GM21447 (cell line): ENCODE results near the gene PROSER2.

Experiments used
- ATAC-seq: cut with Tn5 transposase; IDR thresholded peaks from one replicate; pipeline ENCODE4 v1.9.1; 2021; ENCODE audit not compliant: unreplicated experiment

PROSER2 gene

DNA sequence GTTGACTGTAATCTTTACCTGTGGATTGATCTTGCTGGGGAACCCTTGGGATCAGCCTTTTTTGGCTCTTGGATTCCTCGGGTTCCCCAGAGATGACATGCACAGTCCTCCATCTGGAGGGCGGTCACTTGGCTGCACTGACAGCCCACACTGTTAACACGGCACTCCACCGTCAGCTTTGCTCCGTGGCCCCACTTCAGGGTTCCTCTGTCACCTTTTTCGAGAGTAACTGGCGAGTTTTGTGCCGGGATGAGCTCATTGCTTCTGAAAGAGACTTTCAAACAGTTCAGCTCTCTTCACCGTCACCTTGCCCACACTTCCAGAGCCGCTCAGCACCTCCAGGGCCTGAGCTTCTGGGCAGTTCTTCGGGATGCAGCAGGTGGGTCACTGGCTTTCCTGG lies 42.4 kb downstream of the PROSER2 start:
- no peak for ATAC-seq

DNA sequence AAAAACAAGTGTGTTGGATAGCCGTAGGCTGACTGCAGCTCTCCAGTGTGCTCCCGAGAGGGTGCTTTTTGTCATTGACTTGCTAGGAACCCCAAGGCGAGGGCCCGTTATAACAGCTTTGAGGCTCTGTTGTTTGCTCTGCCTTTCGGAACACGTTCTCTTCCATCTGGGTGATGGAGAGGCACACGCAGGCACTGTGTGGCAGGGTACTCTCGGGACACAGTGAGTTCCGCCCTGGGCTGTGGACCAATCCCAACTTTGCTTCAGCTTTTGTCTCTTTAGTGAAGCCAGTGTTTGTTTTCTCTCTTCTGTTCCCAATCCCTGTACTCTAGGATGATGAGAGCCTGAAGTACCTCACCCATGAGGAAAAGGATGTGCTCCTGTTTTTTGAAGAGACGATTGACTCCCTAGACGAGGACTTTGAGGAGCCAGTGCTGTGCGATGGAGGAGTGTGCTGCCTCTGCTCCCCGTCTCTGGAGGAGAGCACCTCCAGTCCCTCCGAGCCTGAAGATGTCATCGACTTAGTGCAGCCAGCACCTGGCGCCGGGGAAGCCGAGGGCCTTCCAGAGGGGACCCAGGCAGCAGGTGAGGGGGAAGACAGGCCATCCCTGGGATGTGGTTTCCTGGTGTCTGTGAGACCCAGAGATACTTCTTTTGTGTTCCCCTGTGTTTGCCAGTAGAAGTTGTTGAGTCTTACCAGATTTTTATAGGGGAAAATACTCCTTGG lies 43.2 kb downstream of the PROSER2 start:
- no peak for ATAC-seq

GRCh38 chr10:11869219-11869618 lies 46.1 kb downstream of the PROSER2 start:
- no peak for ATAC-seq

DNA sequence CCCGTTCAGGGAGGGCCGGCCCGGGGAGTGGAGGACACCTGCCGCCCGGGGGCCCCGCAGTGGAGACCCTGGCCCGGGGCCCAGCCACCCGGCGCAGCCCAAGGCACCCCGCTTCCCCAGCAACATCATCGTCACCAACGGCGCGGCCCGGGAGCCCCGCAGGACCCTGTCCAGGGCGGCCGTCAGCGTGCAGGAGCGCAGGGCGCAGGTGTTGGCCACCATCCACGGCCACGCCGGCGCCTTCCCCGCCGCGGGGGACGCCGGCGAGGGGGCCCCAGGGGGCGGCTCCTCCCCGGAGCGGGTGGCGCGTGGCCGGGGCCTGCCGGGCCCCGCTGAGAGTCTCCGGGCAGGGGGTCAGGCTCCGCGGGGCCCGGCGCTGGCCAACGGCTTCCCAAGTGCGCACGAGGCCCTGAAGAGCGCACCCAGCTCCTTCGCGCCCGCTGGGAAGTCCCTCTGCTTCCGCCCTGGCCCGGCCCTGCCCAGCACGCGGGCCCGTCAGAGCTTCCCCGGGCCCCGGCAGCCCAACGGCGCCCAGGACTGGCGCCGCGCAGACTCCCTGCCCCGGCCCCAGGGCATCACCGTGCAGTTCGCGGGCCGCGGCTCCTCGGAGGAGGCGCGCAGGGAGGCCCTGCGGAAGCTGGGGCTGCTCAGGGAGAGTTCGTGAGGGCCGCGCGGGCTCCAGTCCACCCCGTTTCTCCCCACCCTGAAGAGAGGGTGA lies 46.7 kb downstream of the PROSER2 start:
- ATAC-seq, result no peak

DNA sequence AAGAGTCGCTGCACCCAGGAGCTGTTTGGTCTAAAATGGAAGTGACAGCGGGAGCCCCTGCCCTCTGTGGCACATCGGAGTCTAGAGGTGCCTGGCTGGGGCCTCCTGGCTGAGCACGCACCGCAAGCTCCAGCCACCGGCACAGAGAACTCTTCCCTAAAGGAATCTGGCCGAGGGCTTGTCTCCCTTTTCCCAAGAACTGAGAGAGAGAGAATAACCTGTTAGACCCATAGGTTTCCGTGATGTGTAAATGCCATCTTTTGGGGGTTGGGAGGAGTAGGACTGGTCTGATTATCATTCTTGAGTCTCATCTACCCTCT lies 47.3 kb downstream of the PROSER2 start:
- no peak for ATAC-seq

GRCh38 chr10:11870900-11871400 lies 47.8 kb downstream of the PROSER2 start:
- no peak for ATAC-seq

DNA sequence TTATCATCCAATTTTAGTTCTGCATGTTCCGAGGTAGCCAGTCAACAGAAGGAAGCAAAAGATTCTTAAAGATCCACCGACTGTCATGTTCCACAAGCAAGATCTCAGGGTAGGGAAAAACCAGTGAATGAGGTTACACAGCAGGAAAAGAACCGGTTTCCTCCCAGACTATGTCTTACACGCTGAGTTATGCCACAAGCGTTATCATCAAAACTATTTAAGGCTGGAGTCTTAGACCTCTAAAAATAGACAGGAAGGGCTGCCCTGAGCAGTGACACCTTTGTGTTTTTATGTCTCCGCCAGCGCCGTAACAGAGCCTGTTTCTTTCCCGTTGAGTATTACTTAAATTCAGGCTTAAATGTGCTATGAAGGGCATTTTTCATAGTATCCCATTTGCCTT lies 48.3 kb downstream of the PROSER2 start:
- no peak for ATAC-seq

DNA sequence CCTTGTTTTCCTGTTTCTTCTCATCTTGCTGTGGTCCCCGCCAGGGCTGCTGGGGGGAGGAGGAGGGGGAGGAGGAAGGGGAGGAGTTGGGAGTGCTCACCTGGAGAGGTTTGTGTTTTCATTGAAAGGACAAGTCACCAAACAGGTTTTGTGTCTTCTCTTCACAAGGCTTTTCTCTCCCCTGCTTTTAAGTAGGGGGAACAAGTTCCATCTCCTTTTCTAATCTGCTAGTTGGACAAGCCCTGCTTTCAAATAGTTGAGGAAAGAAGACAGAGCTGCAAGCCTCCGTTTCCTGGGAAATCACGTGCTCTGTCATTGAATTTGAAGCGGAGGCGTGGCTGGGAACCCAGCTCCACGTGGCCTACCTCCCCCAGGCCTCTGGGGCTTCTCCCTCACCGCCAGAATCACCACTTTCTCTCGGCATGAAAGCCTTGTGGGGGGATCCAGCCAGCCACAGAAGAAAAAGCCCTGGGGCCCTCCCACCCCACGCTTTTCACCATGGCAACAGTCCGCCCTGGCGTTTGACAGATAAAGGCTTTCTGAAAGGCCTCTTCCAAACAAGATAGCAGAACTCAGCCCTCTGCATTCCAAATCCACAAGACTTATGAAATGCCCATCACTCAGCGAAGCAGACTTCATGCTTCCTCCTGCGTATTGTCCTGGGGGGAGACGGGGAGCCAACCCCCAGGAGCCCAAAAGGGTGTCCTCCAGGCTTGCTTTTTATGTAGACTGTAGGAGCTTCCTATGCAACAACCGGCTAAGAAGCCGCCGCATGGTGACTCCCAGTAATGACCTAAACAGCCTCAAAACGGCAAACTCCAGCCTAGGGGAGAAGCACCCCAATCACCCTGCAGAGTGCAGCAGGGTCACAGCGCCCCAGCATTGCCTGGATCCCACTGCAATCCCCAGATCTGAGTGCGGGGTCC lies 51.7 kb downstream of the PROSER2 start:
- no peak for ATAC-seq

DNA sequence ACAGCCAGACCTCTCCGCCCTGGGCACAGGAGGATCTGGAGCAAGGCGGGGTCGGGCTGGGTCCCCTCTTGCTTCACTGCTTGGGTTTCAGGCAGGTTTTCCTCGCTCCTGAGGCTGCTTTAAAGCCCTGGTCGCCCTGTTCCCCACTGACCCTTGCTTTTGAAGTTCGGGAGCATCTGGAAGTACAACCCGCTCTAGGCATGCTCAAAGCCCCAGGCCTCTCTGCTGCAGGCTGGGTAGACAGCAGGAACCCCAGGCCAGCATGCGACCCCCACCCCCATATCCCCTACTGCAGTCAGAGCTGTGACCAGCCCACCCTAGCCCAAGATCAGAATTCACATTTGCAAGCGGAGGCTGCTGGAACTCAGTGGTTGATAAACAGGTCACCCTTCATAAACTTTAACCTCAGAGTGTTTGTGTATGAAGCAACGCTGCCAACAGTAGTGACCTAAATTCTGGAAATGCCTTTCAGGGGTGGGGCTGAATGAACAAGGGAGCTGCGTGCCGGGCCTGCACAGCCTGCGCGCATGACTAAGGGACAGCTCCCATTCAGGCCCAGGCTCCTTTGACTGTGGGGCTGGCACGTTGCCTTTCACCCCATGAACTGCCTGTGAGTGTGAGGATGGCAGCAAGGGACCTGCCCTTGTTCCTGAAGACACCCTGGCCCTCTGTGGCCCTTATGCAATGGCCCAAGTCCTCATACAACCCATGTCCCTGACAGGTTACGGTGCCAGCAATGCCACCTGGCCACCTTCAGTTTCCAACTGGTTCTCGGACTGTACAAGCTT lies 52.5 kb downstream of the PROSER2 start:
- ATAC-seq, result no peak

DNA sequence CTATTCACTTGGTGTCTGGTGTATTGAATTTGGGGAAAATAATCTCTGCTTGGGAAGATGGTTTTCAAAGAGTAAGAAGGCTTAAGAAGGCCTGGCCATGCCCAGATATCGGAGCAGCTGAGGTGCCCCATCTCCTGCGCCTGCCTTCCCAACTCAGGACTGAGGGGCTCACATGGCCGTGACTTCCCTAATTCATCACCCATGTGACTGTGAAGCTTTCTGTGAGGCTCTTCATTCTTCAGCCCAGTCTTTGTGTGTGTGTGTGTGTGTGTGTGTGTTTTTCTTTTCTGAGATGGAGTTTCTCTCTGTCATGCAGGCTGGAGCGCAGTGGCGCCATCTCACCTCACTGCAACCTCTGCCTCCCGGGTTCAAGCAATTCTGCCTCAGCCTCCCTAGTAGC lies 53.2 kb downstream of the PROSER2 start:
- no peak for ATAC-seq

- no peak for ATAC-seq
Observed at GRCh38 chr10:11876805-11877590, 53.8 kb downstream of the PROSER2 start.

DNA sequence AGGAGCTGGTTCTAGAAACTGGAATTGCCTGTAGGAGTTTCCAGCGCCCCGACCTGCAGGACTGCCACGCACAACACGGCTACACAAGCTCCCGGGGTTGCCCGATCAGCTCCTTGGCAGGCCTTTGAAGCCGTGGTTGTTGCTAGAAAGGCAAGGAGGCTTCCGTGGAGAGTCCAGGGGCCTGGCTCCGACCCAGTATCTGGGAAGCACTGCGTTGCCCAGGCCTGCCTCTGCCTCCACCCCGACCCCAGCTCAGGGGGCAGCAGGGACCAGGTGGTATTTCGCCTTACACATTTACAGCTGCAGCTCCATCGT lies 54.4 kb downstream of the PROSER2 start:
- ATAC-seq, result no peak

- no peak for ATAC-seq
Observed at GRCh38 chr10:11878776-11879175, 55.6 kb downstream of the PROSER2 start.

DNA sequence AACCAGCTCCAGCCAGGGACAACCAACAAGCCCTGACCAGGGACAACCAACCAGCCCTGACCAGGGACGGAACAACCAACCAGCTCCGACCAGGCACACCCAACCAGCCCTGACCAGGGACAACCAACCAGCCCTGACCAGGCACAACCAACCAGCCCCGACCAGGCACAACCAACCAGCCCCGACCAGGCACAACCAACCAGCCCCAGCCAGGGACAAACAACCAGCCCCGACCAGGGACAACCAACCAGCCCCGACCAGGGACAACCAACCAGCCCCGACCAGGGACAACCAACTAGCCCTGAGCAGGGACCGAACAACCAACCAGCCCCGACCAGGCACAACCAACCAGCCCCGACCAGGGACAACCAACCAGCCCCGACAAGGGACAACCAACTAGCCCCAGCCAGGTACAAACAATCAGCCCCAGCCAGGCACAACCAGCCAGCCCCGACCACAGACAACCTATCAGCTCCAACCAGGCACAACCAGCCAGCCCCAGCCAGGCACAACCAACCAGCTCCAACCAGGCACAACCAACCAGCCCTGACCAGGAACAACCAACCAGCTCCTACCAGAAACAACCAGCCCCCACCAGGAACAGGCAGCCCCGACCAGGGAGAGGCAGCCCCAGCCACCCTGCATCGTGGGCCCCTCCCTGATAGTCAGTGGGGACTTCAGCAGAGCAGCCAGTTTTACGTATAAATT lies 56.4 kb downstream of the PROSER2 start:
- ATAC-seq, result no peak

DNA sequence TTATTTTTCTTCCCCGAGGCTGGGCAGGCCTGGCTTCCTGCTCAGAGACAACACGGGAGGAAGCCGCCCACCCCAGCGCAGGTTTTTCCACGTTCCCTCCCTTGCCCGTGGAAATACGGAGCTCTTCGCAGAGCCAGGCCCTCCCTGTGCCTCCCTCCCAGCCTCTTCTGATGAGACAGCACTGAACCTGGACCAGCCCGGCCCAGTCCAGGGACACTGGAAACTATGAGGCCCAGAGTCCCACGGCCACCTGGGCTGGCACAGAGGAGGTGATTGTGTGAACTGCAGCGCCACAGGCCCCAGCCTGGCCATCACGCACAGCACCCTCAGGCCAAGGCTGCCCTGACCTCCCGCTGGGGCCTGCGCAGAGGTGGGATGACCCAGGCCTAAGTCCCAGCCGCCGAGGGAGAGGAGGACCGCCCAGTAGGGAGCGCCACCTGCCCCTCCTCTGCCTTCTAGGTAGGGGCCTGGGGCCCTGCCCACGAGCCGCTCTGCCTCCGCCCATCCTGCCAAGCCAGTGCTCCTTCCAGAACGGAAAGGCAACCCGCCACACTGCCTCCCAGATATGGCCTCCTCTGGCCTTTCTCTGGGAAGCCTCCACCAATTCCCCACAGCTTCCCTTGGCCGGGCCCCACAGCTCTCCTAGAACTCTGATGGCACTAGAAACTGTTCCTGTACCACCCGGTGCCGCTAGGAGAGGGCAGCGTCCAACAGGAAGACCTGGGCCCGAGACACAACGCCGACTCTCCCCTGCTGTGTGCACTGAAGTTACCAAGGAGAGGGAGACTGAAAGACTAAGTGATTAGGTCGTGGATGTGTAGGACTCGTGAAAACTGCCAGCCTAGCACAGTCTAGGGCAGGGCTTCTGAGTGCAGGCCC lies 57.2 kb downstream of the PROSER2 start:
- no peak for ATAC-seq

- no peak for ATAC-seq
Observed at GRCh38 chr10:11881030-11881476, 57.9 kb downstream of the PROSER2 start.

- no peak for ATAC-seq
Observed at GRCh38 chr10:11881477-11882417, 58.6 kb downstream of the PROSER2 start.
